GM19239 (cell line): Measurements from ENCODE around the gene ABRACL.
"Not testable (repeated sequence)": the region's sequence is repeated elsewhere in the genome, so short reads cannot be mapped to it uniquely, and the experiment has no call there.

Source experiments
- DNase-seq: peaks from one replicate; pipeline ENCODE4 v3.0.0; 2011; ENCODE audit warnings: low spot score; ENCODE audit not compliant: insufficient read length
- FAIRE-seq: peaks from 2 replicates; lab custom pipeline; 2011; peaks lifted over from hg19 to GRCh38; lab: Jason Lieb, UNC

Gene ABRACL

GRCh38 chr6:139008117-139008516 is 20.4 kb upstream of the ABRACL start:
- DNase-seq (no peak), FAIRE-seq (no peak)

DNA sequence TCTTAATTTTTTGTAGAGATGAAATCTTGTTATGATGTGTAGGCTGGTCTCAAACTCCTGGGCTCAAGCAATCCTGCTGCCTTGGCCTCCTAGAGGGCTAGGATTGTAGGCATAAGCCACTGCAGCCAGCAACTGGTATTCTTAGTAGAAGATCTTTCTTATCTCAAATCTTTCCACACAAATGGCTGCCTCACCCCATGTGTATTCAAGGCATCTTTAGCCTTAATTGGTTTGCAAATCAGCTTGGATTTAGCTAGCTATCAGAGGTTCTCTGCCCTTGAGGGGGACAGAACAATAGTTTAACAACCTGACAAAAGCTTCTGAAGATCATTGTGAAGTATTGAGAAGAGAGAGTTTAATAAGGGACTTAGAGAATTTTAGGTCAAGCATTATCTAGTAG is 17.9 kb upstream of the ABRACL start:
- DNase-seq, result no peak
- FAIRE-seq, result no peak

GRCh38 chr6:139011980-139012379 is 16.6 kb upstream of the ABRACL start:
- FAIRE-seq, result no peak

DNA sequence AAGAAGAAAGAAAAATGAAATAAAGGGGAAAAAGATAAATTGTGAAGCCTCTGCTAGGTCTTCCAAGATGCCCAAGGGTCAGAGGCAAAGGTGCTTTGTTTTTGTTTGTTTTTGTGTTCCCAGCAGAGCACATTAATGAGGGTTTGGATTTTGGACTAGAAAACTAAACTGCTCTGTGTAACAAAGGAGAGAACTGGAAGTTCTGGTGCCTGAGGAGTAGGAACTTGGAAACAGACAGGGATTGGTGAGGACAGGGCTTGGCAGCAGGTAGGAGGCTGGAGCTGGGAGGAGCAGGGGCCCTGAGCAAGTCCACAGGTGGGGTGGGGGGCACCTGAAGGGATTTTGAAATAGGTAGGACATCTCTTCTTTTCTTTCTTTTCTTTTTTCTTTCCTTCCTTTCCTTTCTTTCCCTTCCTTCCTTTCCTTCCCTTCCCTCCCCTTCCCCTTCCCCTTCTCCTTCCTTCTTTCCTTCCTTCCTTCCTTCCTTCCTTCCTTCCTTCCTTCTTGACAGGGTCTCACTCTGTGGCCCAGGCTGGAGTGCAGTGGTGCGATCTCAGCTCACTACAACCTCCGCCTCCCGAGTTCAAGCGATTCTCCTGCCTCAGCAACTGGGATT is 15.3 kb upstream of the ABRACL start:
- no peak for FAIRE-seq

More at GRCh38 chr6:139011980-139012379, 16.6 kb upstream of the ABRACL start:
- no peak for DNase-seq

GRCh38 chr6:139014945-139015344 is 13.6 kb upstream of the ABRACL start:
- FAIRE-seq (no peak), DNase-seq (no peak)

More for the DNA sequence above, 15.3 kb upstream of the ABRACL start:
- DNase-seq, result no peak

- FAIRE-seq (no peak), DNase-seq (no peak)
These were observed 12.0 kb upstream of the ABRACL start for GRCh38 chr6:139016337-139017213.

DNA sequence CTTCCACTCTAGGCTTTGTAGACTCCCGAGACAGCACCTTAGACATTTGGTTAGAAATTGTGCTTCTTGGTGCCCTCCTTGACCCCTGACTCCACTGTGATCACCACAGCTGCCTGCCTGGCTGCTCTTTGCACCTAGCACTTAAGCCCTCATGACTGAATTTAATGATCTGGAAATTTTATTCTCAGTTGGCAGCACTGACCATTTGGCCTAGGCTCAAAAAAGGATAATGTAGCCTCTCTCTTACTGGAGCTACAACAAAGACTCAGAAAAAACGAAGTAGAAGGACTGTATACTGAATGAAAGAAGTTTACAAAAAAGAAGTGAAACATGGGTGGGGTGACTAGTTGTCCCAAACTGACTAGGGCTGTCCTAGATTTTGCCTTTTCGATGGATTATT is 11.3 kb upstream of the ABRACL start:
- no peak for DNase-seq
- FAIRE-seq, result no peak

GRCh38 chr6:139019722-139020121 is 8.8 kb upstream of the ABRACL start:
- FAIRE-seq (no peak), DNase-seq (no peak)

DNA sequence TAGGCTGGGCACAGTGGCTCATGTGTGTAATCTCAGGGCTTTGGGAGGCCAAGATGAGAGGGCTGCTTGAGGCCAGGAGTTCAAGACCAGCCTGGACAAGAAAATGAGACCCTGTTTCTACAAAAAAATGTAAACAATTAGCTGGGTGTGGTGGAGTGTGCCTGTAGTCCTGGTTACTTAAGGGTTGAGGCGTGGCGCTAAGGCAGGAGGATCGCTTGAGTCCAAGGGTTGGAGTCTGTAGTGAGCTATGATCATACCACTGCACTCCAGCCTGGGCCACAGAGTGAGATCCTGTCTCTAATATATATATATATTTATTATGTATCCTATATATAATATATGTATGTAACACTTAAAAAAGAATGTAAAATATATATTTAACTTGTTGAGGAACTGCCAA is 7.9 kb upstream of the ABRACL start:
- FAIRE-seq, result no peak
- no peak for DNase-seq

DNA sequence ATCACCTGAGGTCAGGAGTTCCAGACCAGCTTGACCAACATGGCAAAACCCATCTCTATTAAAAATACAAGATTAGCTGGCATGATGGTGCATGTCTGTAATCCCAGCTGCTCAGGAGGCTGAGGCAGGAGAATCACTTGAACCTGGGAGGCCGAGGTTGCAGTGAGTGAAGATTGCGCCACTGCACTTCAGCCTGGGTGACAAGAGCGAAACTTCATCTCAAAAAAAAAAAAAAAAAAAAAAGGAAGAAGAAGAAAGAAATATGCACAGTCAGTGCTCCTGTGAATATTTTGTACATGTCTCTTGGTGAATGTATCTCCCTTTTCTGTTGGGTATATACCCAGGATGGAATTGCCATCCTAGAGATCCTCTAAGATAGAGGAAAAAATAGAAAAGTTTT is 3.1 kb upstream of the ABRACL start:
- not testable (repeated sequence) for FAIRE-seq, DNase-seq

DNA sequence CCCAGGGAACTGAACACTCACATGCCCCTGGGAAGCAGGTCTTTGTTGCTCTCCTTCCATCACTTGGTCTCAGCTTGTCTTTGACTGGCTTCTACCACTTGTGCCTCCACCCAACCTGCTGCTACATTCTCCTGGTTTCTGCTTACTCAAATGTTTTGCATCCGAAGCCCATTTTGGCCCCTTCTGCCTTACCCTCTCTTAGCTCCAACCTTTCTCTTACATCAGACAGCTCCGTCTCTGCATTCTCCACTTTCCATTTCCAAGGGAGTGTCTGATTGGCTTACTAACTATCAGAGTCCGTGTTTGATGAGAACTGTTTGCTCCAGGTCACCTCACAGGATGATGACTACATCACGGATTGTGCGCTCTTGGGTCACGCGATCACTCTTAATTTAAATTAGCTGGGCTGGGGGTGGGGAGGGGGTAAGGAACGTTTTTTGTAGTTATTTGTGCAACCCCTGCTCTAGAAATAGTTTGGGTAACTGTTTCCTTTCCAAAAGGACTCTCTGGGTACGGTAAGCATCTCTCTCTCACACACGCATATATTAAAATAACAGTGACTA is 844 bp upstream of the ABRACL start:
- FAIRE-seq (peak; percentile 93), DNase-seq (no peak)

- FAIRE-seq (no peak), DNase-seq (no peak)
These were observed 309 bp upstream of the ABRACL start for GRCh38 chr6:139028215-139028657.

DNA sequence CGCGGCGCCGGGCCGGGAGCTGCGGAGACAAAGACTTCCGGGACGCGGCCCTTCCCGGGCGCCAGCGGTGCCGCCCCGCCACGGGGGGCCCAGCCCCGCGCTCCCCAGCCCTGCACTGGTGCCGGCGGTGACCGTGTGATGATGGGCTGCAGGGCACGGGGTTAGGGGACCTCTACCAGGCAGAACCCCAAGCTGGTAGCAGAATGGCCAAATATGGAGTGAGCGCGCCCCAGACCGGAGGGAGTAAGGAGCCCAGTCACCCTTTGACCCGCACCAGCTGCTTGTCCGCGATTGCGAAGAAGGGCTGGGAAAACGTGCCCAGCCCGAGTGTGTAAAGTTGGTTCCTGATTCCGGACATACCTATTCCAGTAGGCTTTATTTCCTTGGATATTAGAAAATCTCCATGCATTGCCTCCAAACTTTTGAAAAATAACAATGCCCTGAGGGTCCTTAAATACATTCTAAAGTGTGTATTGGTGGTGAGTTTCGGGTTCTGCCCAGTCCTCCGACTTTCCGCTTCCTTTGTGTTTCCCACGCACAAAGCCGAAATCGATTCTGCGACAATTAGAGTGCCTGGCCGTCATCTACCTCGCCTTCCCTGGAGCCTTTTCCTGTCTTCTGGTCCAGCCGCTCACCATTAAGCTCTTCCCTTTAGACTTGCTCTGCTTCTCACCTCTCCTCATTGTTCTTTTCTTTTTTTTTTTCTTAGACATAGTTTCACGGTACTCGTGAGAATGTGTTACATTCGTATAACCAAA is 1.1 kb downstream of the ABRACL start:
- FAIRE-seq, result peak; percentile 78

DNA sequence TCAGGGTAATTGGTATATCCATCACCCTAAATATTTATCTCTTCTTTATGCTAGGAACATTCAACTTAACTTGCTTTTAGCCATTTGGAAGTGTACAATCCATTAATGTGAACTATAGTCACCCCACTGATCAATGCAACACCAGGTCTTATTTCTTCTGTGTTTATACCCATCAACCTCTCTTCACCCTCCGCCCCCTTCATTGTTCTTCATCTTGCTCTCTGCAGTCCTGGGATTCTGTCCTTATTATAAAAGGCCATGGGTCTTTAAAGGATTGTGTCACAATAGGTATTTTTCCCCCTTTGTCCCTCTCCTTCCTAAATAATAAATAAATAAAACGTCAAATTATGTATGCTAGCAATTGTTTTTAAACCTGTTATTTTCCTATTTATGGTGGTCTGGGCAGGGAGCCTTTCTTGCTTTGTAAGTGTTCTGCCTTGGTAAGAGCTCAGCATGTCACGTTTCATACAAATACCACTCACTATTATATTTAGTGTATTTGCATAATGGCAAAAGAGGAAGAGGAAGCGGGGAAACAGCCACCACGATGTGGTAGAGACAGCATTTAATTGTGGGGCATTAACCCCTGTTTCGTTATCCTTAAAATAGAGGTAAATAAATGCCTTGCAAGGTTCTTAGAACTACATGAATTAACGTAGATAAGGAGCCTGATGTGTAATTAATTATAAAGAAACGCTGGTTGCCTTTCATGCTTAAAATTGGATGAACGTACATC is 1.9 kb downstream of the ABRACL start:
- DNase-seq (peak; percentile 61), FAIRE-seq (peak; percentile 86)

More for the DNA sequence above, 1.1 kb downstream of the ABRACL start:
- no peak for DNase-seq

GRCh38 chr6:139037490-139037889 is 8.9 kb downstream of the ABRACL start:
- DNase-seq (no peak), FAIRE-seq (no peak)

DNA sequence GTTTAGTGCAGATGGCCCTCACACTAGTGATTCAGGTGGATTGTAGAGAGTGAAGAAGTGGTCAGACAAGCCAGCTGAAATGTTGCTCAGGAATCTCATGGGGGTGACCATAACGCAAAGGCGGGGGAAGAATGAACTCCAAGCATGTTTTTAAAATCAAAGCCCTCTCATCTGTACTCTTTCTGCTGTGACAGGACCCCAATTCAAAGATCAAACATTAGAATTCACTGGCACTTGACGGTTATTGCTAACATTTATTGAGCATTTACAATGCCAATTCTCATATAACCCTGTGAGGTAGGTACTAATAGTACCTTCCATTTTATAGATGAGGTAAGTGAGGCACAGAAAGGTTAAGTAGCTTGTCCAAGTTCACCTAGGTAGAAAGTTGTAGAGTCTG is 15.7 kb downstream of the ABRACL start:
- FAIRE-seq (no peak), DNase-seq (no peak)

DNA sequence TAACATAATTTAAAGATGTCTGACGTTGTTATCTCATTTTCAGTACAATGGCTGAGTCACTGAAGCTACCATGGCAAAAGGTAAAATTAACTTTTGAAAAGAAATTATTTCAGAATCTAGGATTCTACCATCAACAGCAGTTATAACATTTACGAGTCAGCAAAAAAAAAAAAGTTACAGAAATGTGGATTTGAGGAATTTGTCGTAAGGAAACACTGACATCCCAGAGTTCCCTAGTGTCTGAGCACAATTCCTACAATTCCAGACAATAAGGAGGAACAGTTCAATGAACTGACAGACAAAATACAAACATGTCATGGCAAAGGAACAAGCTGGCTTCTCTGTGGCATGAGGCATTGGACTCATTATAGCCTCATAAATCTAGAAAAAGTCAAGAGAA is 19.1 kb downstream of the ABRACL start:
- DNase-seq (no peak), FAIRE-seq (peak; percentile 44)

DNA sequence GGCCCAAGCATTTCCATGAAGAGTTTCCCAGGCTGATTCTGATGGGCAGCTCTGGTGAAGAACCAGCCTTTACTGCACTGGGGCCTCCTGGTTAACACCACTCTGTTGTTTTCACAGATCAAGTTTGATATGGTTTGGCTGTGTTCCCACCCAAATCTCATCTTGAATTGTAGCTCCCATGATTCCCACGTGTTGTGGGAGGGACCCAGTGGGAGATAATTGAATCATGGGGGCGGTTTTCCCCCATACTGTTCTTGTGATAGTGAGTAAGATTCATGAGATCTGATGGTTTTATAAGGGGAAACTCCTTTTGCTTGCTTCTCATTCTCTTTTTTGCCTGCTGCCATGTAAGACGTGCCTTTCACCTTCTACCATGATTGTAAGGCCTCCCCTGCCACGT is 20.4 kb downstream of the ABRACL start:
- not testable (repeated sequence) for FAIRE-seq, DNase-seq

DNA sequence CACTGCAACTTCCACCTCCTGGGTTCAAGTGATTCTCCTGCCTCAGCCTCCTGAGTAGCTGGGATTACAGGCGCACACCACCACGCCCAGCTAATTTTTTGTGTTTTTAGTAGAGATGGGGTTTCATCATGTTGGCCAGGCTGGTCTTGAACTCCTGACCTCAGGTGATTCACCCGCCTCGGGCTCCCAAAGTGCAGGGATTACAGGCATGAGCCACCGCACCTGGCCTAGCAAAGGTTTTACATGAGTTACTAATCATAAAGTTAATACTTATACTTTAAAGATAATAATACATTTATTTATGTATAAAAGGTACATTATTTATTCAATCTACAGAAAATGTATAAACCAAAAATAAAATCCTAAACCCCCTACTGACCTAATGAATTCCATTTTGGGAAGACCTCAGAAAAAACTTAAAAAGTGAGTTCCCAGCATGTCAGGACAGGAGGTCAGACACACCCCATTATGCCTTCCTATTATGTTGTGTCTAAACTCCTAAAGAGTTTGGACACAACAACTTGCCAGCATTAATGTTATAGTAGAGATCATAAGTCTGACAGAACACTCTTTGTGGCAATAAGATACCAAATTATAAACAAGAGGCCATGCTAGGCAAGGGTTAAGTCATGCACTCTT is 21.7 kb downstream of the ABRACL start:
- not testable (repeated sequence) for DNase-seq, FAIRE-seq
